K562 (cell line): ENCODE data around the gene METTL8. TPM values are rescaled to one million over a fixed set of nuclear protein-coding genes. Genes with fewer than 3 reads are reported as not detected.

Source experiments
- ATAC-seq: fragments of 200-7000 bp; cut with Tn5 transposase; 3 replicates; pipeline ENCODE4 v1.9.1; 2020; ENCODE audit warnings: moderate library complexity
- BruUV-seq: library from RNA; stranded (reverse); fragments of 400-500 nt; replicated peaks from 2 replicates; lab custom pipeline; 2021; lab: Mats Ljungman, UMichigan
- CTCF ChIA-PET: fragments of 300-600 bp; formaldehyde crosslinking; extraction: SDS; loops from one replicate; lab custom pipeline; 2021; ENCODE audit warnings: low intra/inter-chr PET ratio; lab: Yijun Ruan, JAX
- POLR2A ChIA-PET: fragments of 300-600, 350-650 bp; sonication (Branson Sonifier 250); formaldehyde crosslinking; extraction: SDS; loops from one replicate; lab custom pipeline; 2021; ENCODE audit warnings: antibody characterized with exemption, inconsistent platforms; lab: Yijun Ruan, JAX
- DNase-seq, 4 experiments: peaks; one replicate each; pipeline versions ENCODE4 v3.0.0 to v3.0.0-alpha.2; 2011 to 2018; ENCODE audit warnings: low spot score in 3 of 4, mixed read lengths in 3 of 4; ENCODE audit errors: extremely low read depth in 1 of 4
- FAIRE-seq: peaks from 2 replicates; lab custom pipeline; 2011; peaks lifted over from hg19 to GRCh38; lab: Jason Lieb, UNC
- H2AFZ ChIP-seq: 2 replicates; pipeline ENCODE4 v1.6.0; 2011; ENCODE audit warnings: low read depth, low read length, control low read depth, inconsistent platforms
- H3K27ac ChIP-seq: fragments of 200-600 bp; 3 replicates; pipeline ENCODE4 v1.8.0; 2011; ENCODE audit warnings: low read depth, mild to moderate bottlenecking, control low read depth, inconsistent platforms, low read length, moderate library complexity, mixed read lengths; ENCODE audit errors: extremely low read depth
- H3K27me3 ChIP-seq, 2 experiments: fragments of 300-600 bp in 1 of 2; 2 replicates in 1 of 2; 3 replicates in 1 of 2; pipeline versions ENCODE4 v1.6.0 to v1.8.0; 2011; ENCODE audit warnings: inconsistent platforms in 2 of 2, low read length in 2 of 2, mild to moderate bottlenecking in 1 of 2, mixed read lengths in 1 of 2, moderate library complexity in 1 of 2; ENCODE audit not compliant: control insufficient read depth in 2 of 2, insufficient read depth in 2 of 2
- H3K36me3 ChIP-seq: fragments of 300-600 bp; 3 replicates; pipeline ENCODE4 v1.8.0; 2011; ENCODE audit warnings: mild to moderate bottlenecking, low read length, inconsistent platforms; ENCODE audit not compliant: control insufficient read depth, insufficient read depth
- H3K4me1 ChIP-seq, 2 experiments: fragments of 200-600 bp in 1 of 2; replicated peaks in 1 of 2; 2 replicates in 1 of 2; 3 replicates in 1 of 2; pipeline versions ENCODE4 v1.5.1 to v1.8.0; 2011; ENCODE audit warnings: inconsistent platforms in 2 of 2, low read length in 2 of 2, mild to moderate bottlenecking in 1 of 2, mixed read lengths in 1 of 2, moderate library complexity in 1 of 2; ENCODE audit not compliant: control insufficient read depth in 2 of 2, insufficient read depth in 2 of 2
- H3K4me2 ChIP-seq: 2 replicates; pipeline ENCODE4 v1.6.1; 2011; ENCODE audit warnings: low read length, control low read depth, inconsistent platforms, mixed read lengths; ENCODE audit not compliant: insufficient read depth
- H3K4me3 ChIP-seq: fragments of 200-600 bp; sonication (generic), shearing (Covaris generic); 2 replicates; pipeline ENCODE4 v1.5.1; 2016; ENCODE audit warnings: control low read depth, inconsistent platforms
- H3K79me2 ChIP-seq: fragments of 200-600 bp; 3 replicates; pipeline ENCODE4 v1.8.0; 2011; ENCODE audit warnings: low read length, inconsistent platforms; ENCODE audit not compliant: control insufficient read depth, insufficient read depth
- H3K9ac ChIP-seq, 2 experiments: 2 replicates each; pipeline versions ENCODE4 v1.6.0 to v1.6.1; 2011; ENCODE audit warnings: low read depth in 2 of 2, low read length in 2 of 2, control low read depth in 1 of 2, inconsistent platforms in 1 of 2, mild to moderate bottlenecking in 1 of 2, mixed read lengths in 1 of 2; ENCODE audit not compliant: insufficient read depth in 1 of 2
- H3K9me1 ChIP-seq: one replicate; pipeline ENCODE4 v1.6.0; 2011; ENCODE audit warnings: inconsistent platforms, mild to moderate bottlenecking, low read length, moderate library complexity; ENCODE audit not compliant: control insufficient read depth, insufficient read depth
- H3K9me3 ChIP-seq: replicated peaks from 2 replicates; pipeline ENCODE4 v1.5.1; 2011; ENCODE audit warnings: low read depth, low read length, inconsistent platforms; ENCODE audit not compliant: control insufficient read depth, insufficient read depth
- H4K20me1 ChIP-seq: replicated peaks from 2 replicates; pipeline ENCODE4 v1.6.1; 2011; ENCODE audit warnings: low read length, inconsistent platforms, mixed read lengths; ENCODE audit not compliant: control insufficient read depth, insufficient read depth
- CXXC5 ChIP-seq: fragments of 250-450 bp; sonication (Bioruptor Pico); IDR thresholded peaks from 2 replicates; pipeline ENCODE4 v1.8.0; 2022; ENCODE audit warnings: inconsistent platforms, mild to moderate bottlenecking, moderate library complexity
- HMG20B ChIP-seq: fragments of 250-450 bp; sonication (Bioruptor Pico); IDR thresholded peaks from 2 replicates; pipeline ENCODE4 v1.5.0; 2021; ENCODE audit warnings: mild to moderate bottlenecking
- HSF4 ChIP-seq: fragments of 250-450 bp; sonication (Bioruptor Pico); IDR thresholded peaks from 2 replicates; pipeline ENCODE4 v2.1.2; 2022; ENCODE audit warnings: mild to moderate bottlenecking, moderate library complexity, borderline replicate concordance
- JUND ChIP-seq, 2 experiments: IDR thresholded peaks; 2 replicates in 1 of 2; 3 replicates in 1 of 2; pipeline ENCODE4 v1.6.1; 2011; ENCODE audit warnings: borderline replicate concordance in 2 of 2, low read depth in 2 of 2, low read length in 2 of 2, improper control_type of control experiment in 1 of 2, missing biosample characterization in 1 of 2, missing genetic modification characterization in 1 of 2, missing genetic modification reagents in 1 of 2
- MEF2A ChIP-seq: IDR thresholded peaks from 2 replicates; pipeline ENCODE4 v1.6.1; 2011; ENCODE audit warnings: low read depth, mild to moderate bottlenecking, low read length, moderate library complexity; ENCODE audit not compliant: control insufficient read depth
- PPARD ChIP-seq: fragments of 250-450 bp; sonication (Bioruptor Pico); IDR thresholded peaks from 2 replicates; pipeline ENCODE4 v1.8.0; 2022; ENCODE audit warnings: inconsistent platforms, mild to moderate bottlenecking, moderate library complexity
- PRMT5 ChIP-seq: sonication (generic); formaldehyde crosslinking; IDR thresholded peaks from 2 replicates; pipeline ENCODE4 v1.5.0; 2020; ENCODE audit warnings: missing genetic modification reagents
- in situ Hi-C: fragments of 300-500 bp; cut with MboI; formaldehyde crosslinking; loops from 4 replicates; pipeline ENCODE4 v1.15.0; 2018; ENCODE audit warnings: inconsistent platforms, mixed read lengths
- intact Hi-C: fragments of 100-400 bp; cut with micrococcal nuclease; formaldehyde crosslinking; loops from 2 replicates; pipeline ENCODE4 v1.14.2; 2022
- polyA plus RNA-seq, 8 experiments: library from polyadenylated mRNA; depleted of rRNA in 4 of 8; stranded (reverse) in 5 of 8; unstranded in 3 of 8; fragments of >200 nt; fragmentation: Nextera tagmentation in 2 of 8; fragmentation: Illumina TruSeq in 1 of 8; extraction: Ambion mirVana in 2 of 8; extraction: Trizol in 1 of 8; gene quantifications; 2 replicates each; pipeline versions ENCODE4 v1.2.1 to v1.2.3, GENCODE V29; 2011 to 2014; ENCODE audit warnings: inconsistent platforms in 1 of 8, missing spikeins in 1 of 8
- total RNA-seq, 7 experiments: library from RNA; depleted of rRNA in 6 of 7; stranded (reverse); fragments of >200 nt in 6 of 7; fragmentation: Illumina TruSeq in 2 of 7; extraction: Trizol in 2 of 7; gene quantifications; 2 replicates each; pipeline versions ENCODE4 v1.2.1 to v1.2.3, GENCODE V29; 2011 to 2021; ENCODE audit warnings: low replicate concordance in 1 of 7

Gene METTL8
- total and polyA plus RNA-seq, 9 of the 15 experiments (the other 6 are each of a cell fraction or from before 2014, with no cell fraction given) = 12.9 to 52.6 (median 33.7) TPM

- no peak overlapping the region for H3K4me2 ChIP-seq
- peaks cover 4 to 6% of the 10 kb centered on the region in 2 experiments; a peak in 3 of 5 replicates for H3K27me3 ChIP-seq
- FAIRE-seq (no peak), DNase-seq (no peak), ATAC-seq (no peak)
- ChIA-PET POLR2A (no interaction called here), CTCF (no interaction called here)
- intact Hi-C loops = no loop called here
- no peak overlapping the region for H3K4me3 ChIP-seq
- H4K20me1 ChIP-seq = no peaks in the 10 kb centered on the region
- H3K79me2 ChIP-seq = no peaks in the 10 kb centered on the region
- in situ Hi-C loops = no loop called here
- H3K27ac ChIP-seq = no peak overlapping the region
- BruUV-seq = no TSS peak
- H3K9me1 ChIP-seq = no peaks in the 10 kb centered on the region
- TF ChIP-seq JUND (IDR thresholded peaks at IDR 0.05; ENCODE audit: borderline replicate concordance, low read depth, low read length) (no peak), JUND (tag; IDR thresholded peaks at IDR 0.05; ENCODE audit: borderline replicate concordance, low read depth, low read length) (no peak), HMG20B (CRISPR knock-in tag) (no peak), HSF4 (CRISPR knock-in tag) (no peak), MEF2A (no peak), PRMT5 (CRISPR knock-in tag) (no peak), PPARD (CRISPR knock-in tag) (no peak), CXXC5 (CRISPR knock-in tag) (no peak)
- H2AFZ ChIP-seq = no peak overlapping the region
- no peak overlapping the region for H3K9ac ChIP-seq
- H3K9me3 ChIP-seq = no peaks in the 10 kb centered on the region
- H3K36me3 ChIP-seq = no peaks in the 10 kb centered on the region
- H3K4me1 ChIP-seq = no peaks in the 10 kb centered on the region
These were observed 144.5 kb downstream of the METTL8 start for GRCh38 chr2:171289316-171289715.
